Neutrophil (primary cell): ENCODE data around the gene NMUR1.

Experiments used
- H3K27ac ChIP-seq: fragments of 200-600 bp; sonication (generic); 2 replicates; pipeline ENCODE4 v1.5.1; 2016; ENCODE audit warnings: mild to moderate bottlenecking, moderate library complexity
- H3K27me3 ChIP-seq: fragments of 200-600 bp; sonication (generic); 2 replicates; pipeline ENCODE4 v1.6.0; 2016; ENCODE audit warnings: mild to moderate bottlenecking
- H3K36me3 ChIP-seq: fragments of 200-600 bp; sonication (generic); 2 replicates; pipeline ENCODE4 v1.5.1; 2017
- H3K4me1 ChIP-seq, 2 experiments: fragments of 200-600 bp in 1 of 2; sonication (generic) in 1 of 2; 1 replicate in 1 of 2; 2 replicates in 1 of 2; pipeline versions ENCODE4 v1.5.1 to v1.6.1; 2013 to 2016; ENCODE audit warnings: low read depth in 1 of 2, low read length in 1 of 2, mild to moderate bottlenecking in 1 of 2, moderate library complexity in 1 of 2; ENCODE audit not compliant: control insufficient read depth in 1 of 2, insufficient read depth in 1 of 2
- H3K4me3 ChIP-seq, 2 experiments: fragments of 200-600 bp in 1 of 2; sonication (generic) in 1 of 2; 1 replicate in 1 of 2; 2 replicates in 1 of 2; pipeline ENCODE4 v1.5.1; 2013 to 2016; ENCODE audit warnings: low read depth in 1 of 2, low read length in 1 of 2, mild to moderate bottlenecking in 1 of 2, moderate library complexity in 1 of 2
- H3K9me3 ChIP-seq: fragments of 200-600 bp; sonication (generic); 2 replicates; pipeline ENCODE4 v1.5.1; 2016
- CTCF ChIP-seq: fragments of 200-600 bp; sonication (generic); IDR thresholded peaks from 2 replicates; pipeline ENCODE4 v1.5.1; 2016; ENCODE audit warnings: antibody characterized with exemption

Gene NMUR1

GRCh38 chr2:231531883-231532755, 1.9 kb upstream of the NMUR1 start:
- H3K4me3 ChIP-seq = no peak overlapping the region
- peaks cover 11 to 13% of the 10 kb centered on the region in 2 experiments for H3K4me1 ChIP-seq
- no peak for TF ChIP-seq CTCF
- no peak overlapping the region for H3K27ac ChIP-seq
- peaks cover 11% of the 10 kb centered on the region for H3K27me3 ChIP-seq
- H3K9me3 ChIP-seq = no peaks in the 10 kb centered on the region
- no peaks in the 10 kb centered on the region for H3K36me3 ChIP-seq

GRCh38 chr2:231531466-231531865, 1.2 kb upstream of the NMUR1 start:
- Histone ChIP-seq H3K4me1 (peaks cover 11 to 13% of the 10 kb centered on the region in 2 experiments), H3K4me3 (no peak overlapping the region), H3K36me3 (no peaks in the 10 kb centered on the region), H3K27me3 (peaks cover 11% of the 10 kb centered on the region), H3K27ac (no peak overlapping the region), H3K9me3 (no peaks in the 10 kb centered on the region)
- no peak for TF ChIP-seq CTCF

- peaks cover 11 to 18% of the 10 kb centered on the region in 2 experiments for H3K4me1 ChIP-seq
- no peak overlapping the region for H3K4me3 ChIP-seq
- H3K27ac ChIP-seq = no peak overlapping the region
- no peaks in the 10 kb centered on the region for H3K9me3 ChIP-seq
- H3K27me3 ChIP-seq = peaks cover 11% of the 10 kb centered on the region
- TF ChIP-seq CTCF = no peak
- H3K36me3 ChIP-seq = no peaks in the 10 kb centered on the region
These were observed 1.6 kb downstream of the NMUR1 start for GRCh38 chr2:231528636-231529030.

- TF ChIP-seq CTCF = no peak
- Histone ChIP-seq H3K36me3 (no peaks in the 10 kb centered on the region), H3K9me3 (no peaks in the 10 kb centered on the region), H3K27ac (no peak overlapping the region), H3K27me3 (peaks cover 11% of the 10 kb centered on the region), H3K4me3 (no peak overlapping the region), H3K4me1 (peaks cover 11 to 21% of the 10 kb centered on the region in 2 experiments)
These were observed 2.1 kb downstream of the NMUR1 start for GRCh38 chr2:231527955-231528635.

- peaks cover 11% of the 10 kb centered on the region for H3K27me3 ChIP-seq
- H3K27ac ChIP-seq = no peak overlapping the region
- H3K36me3 ChIP-seq = no peaks in the 10 kb centered on the region
- no peak for TF ChIP-seq CTCF
- H3K4me1 ChIP-seq = peaks cover 11 to 21% of the 10 kb centered on the region in 2 experiments
- no peak overlapping the region for H3K4me3 ChIP-seq
- no peaks in the 10 kb centered on the region for H3K9me3 ChIP-seq
These were observed 3.2 kb downstream of the NMUR1 start for GRCh38 chr2:231527091-231527395.
